GM23248 (cell line): ENCODE results near the gene SKI. TPM values are rescaled to one million over a fixed set of nuclear protein-coding genes. Genes with fewer than 3 reads are reported as not detected.
A peak's percentile ranks its signal among the peaks of the same experiment; 100 is the strongest.

Experiments used
- DNase-seq: peaks from one replicate; pipeline ENCODE4 v3.0.0-alpha.2; 2015
- H2AFZ ChIP-seq: fragments of 200-600 bp; sonication (generic); 2 replicates; pipeline ENCODE4 v1.6.1; 2016; ENCODE audit warnings: antibody characterized with exemption
- H3F3A ChIP-seq: fragments of 200-600 bp; sonication (generic); 2 replicates; pipeline ENCODE4 v1.6.1; 2016; ENCODE audit warnings: mild to moderate bottlenecking, antibody characterized with exemption, mixed run types; ENCODE audit not compliant: insufficient read depth
- H3K27ac ChIP-seq: fragments of 200-600 bp; sonication (generic); 2 replicates; pipeline ENCODE4 v1.5.1; 2016; ENCODE audit warnings: mild to moderate bottlenecking
- H3K27me3 ChIP-seq: fragments of 200-600 bp; sonication (generic); replicated peaks from 2 replicates; pipeline ENCODE4 v1.6.1; 2016; ENCODE audit warnings: mild to moderate bottlenecking; ENCODE audit not compliant: insufficient read depth
- H3K36me3 ChIP-seq: fragments of 200-600 bp; sonication (generic); 2 replicates; pipeline ENCODE4 v1.6.1; 2016; ENCODE audit warnings: low read depth, mild to moderate bottlenecking
- H3K4me1 ChIP-seq: fragments of 200-600 bp; sonication (generic); 2 replicates; pipeline ENCODE4 v1.6.1; 2016; ENCODE audit warnings: mild to moderate bottlenecking; ENCODE audit not compliant: insufficient read depth
- H3K4me2 ChIP-seq: fragments of 200-600 bp; sonication (generic); one replicate; pipeline ENCODE4 v1.6.1; 2016; ENCODE audit warnings: mild to moderate bottlenecking; ENCODE audit not compliant: unreplicated experiment
- H3K4me3 ChIP-seq: fragments of 200-600 bp; sonication (generic); 2 replicates; pipeline ENCODE4 v1.5.1; 2016; ENCODE audit warnings: mild to moderate bottlenecking
- H3K79me2 ChIP-seq: fragments of 200-600 bp; sonication (generic); 2 replicates; pipeline ENCODE4 v1.6.1; 2016; ENCODE audit warnings: mild to moderate bottlenecking; ENCODE audit not compliant: insufficient read depth
- H3K9ac ChIP-seq: fragments of 200-600 bp; sonication (generic); 2 replicates; pipeline ENCODE4 v1.6.1; 2016; ENCODE audit warnings: mild to moderate bottlenecking
- H3K9me2 ChIP-seq: fragments of 200-600 bp; sonication (generic); 2 replicates; pipeline ENCODE4 v1.6.1; 2016; ENCODE audit warnings: mixed run types, mild to moderate bottlenecking, moderate library complexity; ENCODE audit not compliant: insufficient read depth
- H3K9me3 ChIP-seq: fragments of 200-600 bp; sonication (generic); one replicate; pipeline ENCODE4 v1.6.1; 2017; ENCODE audit warnings: low read depth
- H4K20me1 ChIP-seq: fragments of 200-600 bp; sonication (generic); 2 replicates; pipeline ENCODE4 v1.6.0; 2016; ENCODE audit not compliant: insufficient read depth
- EZH2 ChIP-seq: fragments of 200-600 bp; sonication (generic); IDR thresholded peaks from 2 replicates; pipeline ENCODE4 v1.6.1; 2018; ENCODE audit warnings: antibody characterized with exemption, mild to moderate bottlenecking; ENCODE audit not compliant: insufficient read depth, poor library complexity, severe bottlenecking
- EZH2phosphoT487 ChIP-seq: fragments of 200-600 bp; sonication (generic); IDR thresholded peaks from 2 replicates; pipeline ENCODE4 v1.6.1; 2018; ENCODE audit warnings: antibody characterized with exemption, moderate library complexity, mild to moderate bottlenecking, low read depth; ENCODE audit not compliant: insufficient read depth
- whole genome bisulfite sequencing, 2 experiments: methylation state at CpG; one replicate each; pipeline ENCODE4 v1.1.6; 2015 to 2017; ENCODE audit warnings: low lambda C conversion rate in 2 of 2, low coverage in 1 of 2; ENCODE audit errors: missing lambda C conversion rate in 2 of 2; 5-methylcytosine and 5-hydroxymethylcytosine counted together
- in situ Hi-C: fragments of 300-500 bp; cut with MboI; formaldehyde crosslinking; loops from 2 replicates; pipeline ENCODE4 v1.15.0; 2020
- polyA plus RNA-seq: library from polyadenylated mRNA; unstranded; fragments of >200 nt; fragmentation: Nextera tagmentation; extraction: Ambion mirVana; gene quantifications from 2 replicates; pipeline ENCODE4 v1.2.1, GENCODE V29; 2016
- total RNA-seq: library from RNA; depleted of rRNA; stranded (reverse); fragments of >200 nt; shearing (Covaris generic); gene quantifications from 2 replicates; pipeline ENCODE4 v1.2.3, GENCODE V29; 2014

The SKI gene
- total and polyA plus RNA-seq, 2 experiments from 2014 or later = 3.8 to 23.1 TPM

- in situ Hi-C loops = loop anchor here (25.0 kb wide), 1 partner anchor 315 kb away; no protein-coding TSS in a partner anchor
- Histone ChIP-seq H3K27me3 (no peaks in the 10 kb centered on the region), H3K4me1 (peaks cover 15% of the 10 kb centered on the region), H3K9ac (no peak overlapping the region), H3K4me3 (no peak overlapping the region), H3K4me2 (no peak overlapping the region), H4K20me1 (no peaks in the 10 kb centered on the region), H3K9me2 (no peaks in the 10 kb centered on the region), H3F3A (peaks cover 16% of the 10 kb centered on the region), H3K27ac (no peak overlapping the region), H3K36me3 (no peaks in the 10 kb centered on the region), H3K9me3 (no peaks in the 10 kb centered on the region), H3K79me2 (peaks cover 36% of the 10 kb centered on the region), H2AFZ (no peak overlapping the region)
- DNase-seq = no peak
- TF ChIP-seq EZH2phosphoT487 = no peak
- WGBS, 2 experiments = 83 to 85% methylated on average over 13 to 16 of the region's 17 CpGs
These were observed 31.0 kb upstream of the SKI start for GRCh38 chr1:2196901-2197638.

GRCh38 chr1:2197707-2198165 lies 30.4 kb upstream of the SKI start:
- H3K79me2 ChIP-seq = peaks cover 32% of the 10 kb centered on the region
- TF ChIP-seq EZH2phosphoT487 (no peak), EZH2 (no peak)
- H3K27me3 ChIP-seq = no peaks in the 10 kb centered on the region
- DNase-seq = no peak
- no peaks in the 10 kb centered on the region for H3K9me2 ChIP-seq
- H3F3A ChIP-seq = peaks cover 10% of the 10 kb centered on the region
- peaks cover 8% of the 10 kb centered on the region for H3K4me1 ChIP-seq
- H3K27ac ChIP-seq = no peak overlapping the region
- H3K4me2 ChIP-seq = no peak overlapping the region
- no peaks in the 10 kb centered on the region for H4K20me1 ChIP-seq
- H3K9ac ChIP-seq = no peak overlapping the region
- WGBS, 2 experiments = 79 to 80% methylated on average over 10 of the region's 10 CpGs
- H3K4me3 ChIP-seq = no peak overlapping the region
- no peaks in the 10 kb centered on the region for H3K36me3 ChIP-seq
- no peak overlapping the region for H2AFZ ChIP-seq
- in situ Hi-C loops = loop anchor here (25.0 kb wide), 1 partner anchor 315 kb away; no protein-coding TSS in a partner anchor
- H3K9me3 ChIP-seq = no peaks in the 10 kb centered on the region

- H3K4me3 ChIP-seq = peak overlapping the region; percentile 82; the same call in 1 of the 2 replicates
- H3K4me2 ChIP-seq = no peak overlapping the region
These were observed 29.5 kb upstream of the SKI start for GRCh38 chr1:2198571-2198970.

GRCh38 chr1:2199042-2199810 lies 28.9 kb upstream of the SKI start:
- in situ Hi-C loops = loop anchor here (25.0 kb wide), 1 partner anchor 313 kb away; no protein-coding TSS in a partner anchor
- WGBS, 2 experiments = 2 to 12% methylated on average over 17 to 23 of the region's 24 CpGs

More at GRCh38 chr1:2198571-2198970, 29.5 kb upstream of the SKI start:
- no peak for DNase-seq
- Histone ChIP-seq H3F3A (peaks cover 1% of the 10 kb centered on the region; the same call in 1 of the 2 replicates), H3K9ac (peak overlapping the region; percentile 84), H3K79me2 (peaks cover 25% of the 10 kb centered on the region), H3K27ac (peak overlapping the region; percentile 76), H3K27me3 (no peaks in the 10 kb centered on the region), H4K20me1 (no peaks in the 10 kb centered on the region), H2AFZ (peak overlapping the region; percentile 89; the same call in 1 of the 2 replicates), H3K9me2 (no peaks in the 10 kb centered on the region), H3K9me3 (no peaks in the 10 kb centered on the region), H3K4me1 (peaks cover 7% of the 10 kb centered on the region), H3K36me3 (no peaks in the 10 kb centered on the region)
- in situ Hi-C loops = loop anchor here (25.0 kb wide), 1 partner anchor 314 kb away; no protein-coding TSS in a partner anchor
- 42 to 49% methylated on average over 11 of the region's 11 CpGs for WGBS, 2 experiments
- TF ChIP-seq EZH2 = no peak
- TF ChIP-seq EZH2phosphoT487 = no peak

More at GRCh38 chr1:2199042-2199810, 28.9 kb upstream of the SKI start:
- Histone ChIP-seq H3K9me3 (no peaks in the 10 kb centered on the region), H3K4me2 (peak overlapping the region; percentile 87), H4K20me1 (no peaks in the 10 kb centered on the region), H3K4me3 (peak overlapping the region; percentile 82), H3F3A (no peaks in the 10 kb centered on the region), H3K79me2 (peaks cover 21% of the 10 kb centered on the region), H3K9me2 (no peaks in the 10 kb centered on the region), H3K36me3 (no peaks in the 10 kb centered on the region), H3K27me3 (no peaks in the 10 kb centered on the region), H3K27ac (peak overlapping the region; percentile 76), H3K4me1 (peaks cover 7% of the 10 kb centered on the region), H3K9ac (peak overlapping the region; percentile 84), H2AFZ (peak overlapping the region; percentile 89)
- TF ChIP-seq EZH2phosphoT487 (no peak), EZH2 (no peak)
- DNase-seq = peak; percentile 94
